GM12873 (cell line): Measurements from ENCODE around the gene METTL27.

Source experiments
- TF ChIP-seq, protein P1 (sequence below): IDR thresholded peaks from 2 replicates; pipeline ENCODE4 v1.5.1; 2012; ENCODE audit warnings: low read depth, mild to moderate bottlenecking, moderate library complexity, low read length, control low read depth; ENCODE audit not compliant: insufficient read depth; ENCODE audit errors: missing control alignments

Gene METTL27

DNA sequence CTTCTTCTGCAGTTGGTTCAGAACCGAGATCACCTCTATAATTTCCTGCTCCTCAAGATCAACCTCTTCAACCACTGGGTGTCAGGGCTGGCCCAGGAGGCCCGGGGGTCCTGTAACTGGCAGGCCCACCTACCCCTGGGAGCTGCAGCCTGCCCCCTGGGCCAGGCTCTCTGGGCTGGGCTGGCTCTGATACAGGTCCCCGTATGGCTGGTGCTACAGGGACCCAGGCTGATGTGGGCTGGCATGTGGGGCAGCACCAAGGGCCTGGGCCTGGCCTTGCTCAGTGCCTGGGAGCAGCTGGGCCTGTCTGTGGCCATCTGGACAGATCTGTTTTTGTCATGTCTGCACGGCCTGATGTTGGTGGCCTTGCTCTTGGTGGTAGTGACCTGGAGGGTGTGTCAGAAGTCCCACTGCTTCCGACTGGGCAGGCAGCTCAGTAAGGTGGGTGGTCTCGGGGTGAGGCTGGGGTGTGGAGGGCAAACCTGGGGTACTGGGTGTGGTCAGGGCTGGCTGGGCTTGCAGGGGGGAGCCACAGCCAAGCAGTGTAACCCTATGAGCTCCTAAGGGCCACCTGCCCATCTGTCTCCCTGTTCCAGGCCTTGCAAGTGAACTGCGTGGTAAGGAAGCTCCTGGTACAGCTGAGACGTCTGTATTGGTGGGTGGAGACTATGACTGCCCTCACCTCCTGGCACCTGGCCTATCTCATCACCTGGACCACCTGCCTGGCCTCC is 22.8 kb upstream of the METTL27 start:
- TF ChIP-seq, protein P1, sequence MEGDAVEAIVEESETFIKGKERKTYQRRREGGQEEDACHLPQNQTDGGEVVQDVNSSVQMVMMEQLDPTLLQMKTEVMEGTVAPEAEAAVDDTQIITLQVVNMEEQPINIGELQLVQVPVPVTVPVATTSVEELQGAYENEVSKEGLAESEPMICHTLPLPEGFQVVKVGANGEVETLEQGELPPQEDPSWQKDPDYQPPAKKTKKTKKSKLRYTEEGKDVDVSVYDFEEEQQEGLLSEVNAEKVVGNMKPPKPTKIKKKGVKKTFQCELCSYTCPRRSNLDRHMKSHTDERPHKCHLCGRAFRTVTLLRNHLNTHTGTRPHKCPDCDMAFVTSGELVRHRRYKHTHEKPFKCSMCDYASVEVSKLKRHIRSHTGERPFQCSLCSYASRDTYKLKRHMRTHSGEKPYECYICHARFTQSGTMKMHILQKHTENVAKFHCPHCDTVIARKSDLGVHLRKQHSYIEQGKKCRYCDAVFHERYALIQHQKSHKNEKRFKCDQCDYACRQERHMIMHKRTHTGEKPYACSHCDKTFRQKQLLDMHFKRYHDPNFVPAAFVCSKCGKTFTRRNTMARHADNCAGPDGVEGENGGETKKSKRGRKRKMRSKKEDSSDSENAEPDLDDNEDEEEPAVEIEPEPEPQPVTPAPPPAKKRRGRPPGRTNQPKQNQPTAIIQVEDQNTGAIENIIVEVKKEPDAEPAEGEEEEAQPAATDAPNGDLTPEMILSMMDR, result no peak

DNA sequence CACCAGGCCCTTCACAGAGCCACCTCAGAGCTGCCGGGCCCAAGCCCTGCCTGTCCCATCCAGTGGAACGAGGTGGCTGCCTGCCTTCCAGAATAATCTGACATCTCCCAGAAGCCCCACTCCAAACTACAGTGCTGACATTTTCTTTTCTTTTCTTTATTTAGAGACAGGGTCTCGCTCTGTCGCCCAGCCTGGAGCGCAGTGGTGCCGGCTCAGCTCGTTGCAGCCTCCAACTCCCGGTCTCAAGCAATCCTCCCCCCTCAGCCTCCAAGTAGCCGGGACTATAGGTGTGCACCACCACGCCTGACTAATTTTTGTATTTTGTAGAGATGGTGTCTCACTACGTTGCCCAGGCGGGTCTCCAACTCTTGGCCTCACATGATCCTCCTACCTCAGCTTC is 19.0 kb upstream of the METTL27 start:
- TF ChIP-seq, protein P1, result no peak

DNA sequence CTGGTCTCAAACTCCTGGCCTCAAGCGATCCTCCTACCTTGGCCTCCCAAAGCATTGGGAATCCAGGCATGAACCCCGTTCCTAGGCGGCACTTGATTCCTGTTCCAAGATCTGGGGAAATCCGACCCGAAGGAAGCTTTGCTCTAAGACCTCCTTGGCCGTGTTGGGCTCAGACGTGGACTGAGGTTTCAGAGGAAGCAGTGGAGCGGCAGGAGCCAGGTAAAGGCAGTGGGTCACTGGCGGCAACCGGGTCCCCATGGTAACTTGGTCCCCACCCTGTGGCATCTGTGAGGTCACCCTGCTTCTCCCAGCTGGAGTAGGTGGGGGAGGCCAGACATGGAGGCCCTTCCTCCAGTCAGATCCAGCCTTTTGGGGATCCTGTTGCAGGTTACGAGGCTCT is 18.5 kb upstream of the METTL27 start, which contains the start of gene TMEM270:
TSS of gene TMEM270 (plus strand) at position 301 of the 400 bp plus-strand sequence. CDS start at position 337, 36 bp downstream.
- TF ChIP-seq, protein P1, result no peak

DNA sequence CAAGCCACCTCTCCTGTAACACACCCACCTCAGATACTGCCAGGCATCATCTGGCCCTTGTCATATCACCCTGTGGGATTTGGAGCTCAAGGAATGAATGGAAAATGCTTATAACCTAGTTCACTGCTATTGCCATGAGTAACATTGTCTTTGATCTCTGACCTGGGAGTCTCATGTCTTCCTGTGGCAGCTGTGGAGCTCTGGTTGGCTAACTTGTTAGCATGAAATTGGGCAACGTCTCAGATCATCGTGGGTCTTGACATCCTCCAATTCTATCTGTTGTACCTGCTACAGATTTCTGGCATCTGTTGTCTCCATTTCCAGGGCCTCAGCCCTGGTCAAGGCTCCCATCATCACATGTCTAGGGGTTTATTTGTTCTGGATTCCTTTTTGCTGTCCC is 16.5 kb upstream of the METTL27 start:
- TF ChIP-seq, protein P1, result no peak

DNA sequence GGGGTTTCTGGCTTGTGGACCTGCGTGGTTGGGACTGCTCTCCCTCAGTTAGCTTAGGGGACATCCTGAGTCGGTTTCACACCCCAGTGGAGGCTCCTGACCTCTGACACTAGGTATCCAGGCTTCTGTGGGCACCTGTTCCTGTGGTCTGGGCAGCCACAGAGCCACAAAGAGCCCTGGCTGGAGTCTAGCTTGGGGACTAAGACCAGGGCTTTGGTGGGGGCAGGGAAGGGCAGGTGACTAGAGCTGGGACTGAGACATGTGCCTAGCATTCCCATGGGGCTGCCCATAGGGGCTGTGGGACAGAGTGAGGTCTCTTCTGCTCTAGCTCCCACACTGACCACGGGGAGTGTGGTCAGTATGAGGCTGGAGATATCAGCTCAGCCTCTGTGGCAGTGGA is 14.6 kb upstream of the METTL27 start:
- TF ChIP-seq, protein P1, result no peak

DNA sequence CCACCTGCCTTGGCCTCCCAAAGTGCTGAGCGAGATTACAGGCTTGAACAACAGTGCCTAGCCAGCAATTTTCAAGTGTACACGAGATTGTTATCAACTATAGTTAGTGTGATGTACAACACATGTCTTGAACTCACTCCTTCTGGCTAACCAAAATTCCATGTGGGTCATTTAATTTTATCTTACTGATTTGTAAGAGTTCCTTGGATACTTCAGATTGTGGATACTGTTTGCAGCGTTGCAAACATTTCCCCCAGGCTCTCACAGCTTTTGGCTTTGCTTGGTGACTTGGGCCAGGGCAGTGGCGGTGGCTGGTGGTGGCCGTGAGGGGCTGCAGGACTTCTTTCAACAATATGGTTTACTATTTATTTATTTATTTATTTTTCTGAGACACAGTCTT is 10.2 kb upstream of the METTL27 start:
- TF ChIP-seq, protein P1, result no peak

DNA sequence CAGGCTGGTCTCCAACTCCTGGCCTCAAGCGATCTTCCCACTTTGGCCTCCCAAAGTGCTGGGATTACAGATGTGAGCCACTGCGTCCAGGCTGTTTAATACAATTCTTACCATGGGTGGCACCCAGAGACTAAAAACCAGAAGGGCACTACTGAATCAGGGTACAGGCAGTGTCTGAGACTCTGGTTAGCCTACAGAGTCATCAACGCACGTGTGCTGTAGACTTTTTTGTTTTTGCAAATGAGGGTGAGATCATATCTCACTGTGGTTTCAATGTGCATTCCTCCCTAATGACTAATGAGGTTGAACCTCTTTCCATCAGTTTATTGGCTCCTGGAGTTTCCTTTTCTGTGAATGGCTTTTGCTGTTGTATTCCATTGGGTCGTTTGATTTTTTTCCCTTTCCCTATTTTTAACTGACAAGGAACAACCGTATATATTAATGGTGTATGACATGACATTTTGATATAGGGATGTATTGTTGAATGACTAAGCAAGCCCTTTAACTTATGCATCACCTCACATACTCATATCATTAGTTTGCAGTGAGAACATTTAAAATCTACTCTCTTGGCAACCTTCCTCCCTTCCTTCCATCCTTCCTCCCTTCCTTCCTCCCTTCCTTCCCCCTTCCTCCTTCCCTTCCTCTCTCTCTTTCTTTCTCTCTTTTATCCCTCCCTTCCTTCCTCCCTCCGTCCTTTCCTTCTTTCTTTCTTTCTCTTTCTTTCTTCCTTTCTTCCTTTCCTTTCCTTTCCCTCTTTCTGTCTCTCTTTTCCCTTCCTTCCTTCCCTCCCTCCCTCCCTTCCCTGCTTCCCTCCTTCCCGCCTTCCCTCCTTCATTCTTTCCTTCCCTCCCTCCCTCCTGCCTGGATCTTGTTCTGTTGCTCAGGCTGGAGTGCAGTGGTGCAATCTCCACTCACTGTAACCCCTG is 9.4 kb upstream of the METTL27 start:
- TF ChIP-seq, protein P1, result no peak
